IMR-90 (cell line): Measurements from ENCODE around the gene SPRED2. TPM values are rescaled to one million over a fixed set of nuclear protein-coding genes. Genes with fewer than 3 reads are reported as not detected.

ENCODE experiments used
- ATAC-seq: fragments of 200-7000 bp; cut with Tn5 transposase; 2 replicates; pipeline ENCODE4 v1.9.1; 2020; ENCODE audit warnings: low read depth, mild to moderate bottlenecking, moderate library complexity
- BruUV-seq: library from RNA; stranded (reverse); fragments of 400-500 nt; replicated peaks from 2 replicates; lab custom pipeline; 2021; lab: Mats Ljungman, UMichigan
- CTCF ChIA-PET: fragments of 300-600 bp; formaldehyde crosslinking; extraction: SDS; loops from one replicate; lab custom pipeline; 2021; ENCODE audit warnings: antibody characterized with exemption; lab: Yijun Ruan, JAX
- POLR2A ChIA-PET: fragments of 300-600 bp; sonication (Branson Sonifier 250); formaldehyde crosslinking; loops from one replicate; lab custom pipeline; 2022; ENCODE audit warnings: antibody characterized with exemption; ENCODE audit not compliant: unreplicated experiment; lab: Charles Lee
- DNase-seq: peaks from one replicate; pipeline ENCODE4 v3.0.0; 2013
- H2AFZ ChIP-seq: replicated peaks from 2 replicates; pipeline ENCODE3; 2013; ENCODE audit warnings: low read length, mild to moderate bottlenecking; ENCODE audit not compliant: poor library complexity
- H2AK5ac ChIP-seq: 2 replicates; pipeline ENCODE4 v1.6.1; 2013; ENCODE audit warnings: low read depth, low read length, inconsistent platforms
- H2AK9ac ChIP-seq: replicated peaks from 2 replicates; pipeline ENCODE3; 2013; ENCODE audit warnings: mild to moderate bottlenecking, low read depth, low read length, moderate library complexity; ENCODE audit not compliant: poor library complexity
- H2BK120ac ChIP-seq: 2 replicates; pipeline ENCODE4 v1.6.1; 2013; ENCODE audit warnings: low read depth, low read length, inconsistent platforms
- H2BK15ac ChIP-seq: 3 replicates; pipeline ENCODE4 v1.6.1; 2013; ENCODE audit warnings: low read depth, low read length, inconsistent platforms
- H2BK20ac ChIP-seq: 2 replicates; pipeline ENCODE4 v1.6.1; 2013; ENCODE audit warnings: low read depth, mild to moderate bottlenecking, inconsistent platforms, low read length, moderate library complexity
- H2BK5ac ChIP-seq: 2 replicates; pipeline ENCODE4 v1.6.1; 2013; ENCODE audit warnings: mild to moderate bottlenecking, low read depth, low read length, inconsistent platforms; ENCODE audit not compliant: poor library complexity, severe bottlenecking
- H3K14ac ChIP-seq: replicated peaks from 2 replicates; pipeline ENCODE4 v1.6.1; 2013; ENCODE audit warnings: low read depth, low read length, inconsistent platforms
- H3K18ac ChIP-seq: 2 replicates; pipeline ENCODE4 v1.6.1; 2013; ENCODE audit warnings: low read depth, low read length, control low read depth
- H3K23ac ChIP-seq: 2 replicates; pipeline ENCODE4 v1.6.1; 2013; ENCODE audit warnings: low read depth, low read length, inconsistent platforms
- H3K27ac ChIP-seq: 2 replicates; pipeline ENCODE4 v1.5.1; 2013; ENCODE audit warnings: mild to moderate bottlenecking, control low read depth, low read length; ENCODE audit not compliant: insufficient read depth
- H3K27me3 ChIP-seq: 2 replicates; pipeline ENCODE4 v1.6.1; 2013; ENCODE audit warnings: low read length; ENCODE audit not compliant: control insufficient read depth, insufficient read depth
- H3K36me3 ChIP-seq: 2 replicates; pipeline ENCODE4 v1.6.1; 2013; ENCODE audit warnings: low read length, mixed read lengths; ENCODE audit not compliant: control insufficient read depth, insufficient read depth
- H3K4ac ChIP-seq: 2 replicates; pipeline ENCODE4 v1.6.1; 2013; ENCODE audit warnings: low read depth, low read length, inconsistent platforms
- H3K4me1 ChIP-seq: 2 replicates; pipeline ENCODE4 v1.6.1; 2013; ENCODE audit warnings: low read length, mixed read lengths; ENCODE audit not compliant: control insufficient read depth, insufficient read depth
- H3K4me2 ChIP-seq: 2 replicates; pipeline ENCODE4 v1.6.1; 2013; ENCODE audit warnings: low read depth, mild to moderate bottlenecking, control low read depth, low read length, moderate library complexity
- H3K4me3 ChIP-seq: 2 replicates; pipeline ENCODE4 v1.5.1; 2013; ENCODE audit warnings: low read depth, mild to moderate bottlenecking, control low read depth, low read length, moderate library complexity; ENCODE audit not compliant: insufficient read depth
- H3K56ac ChIP-seq: 2 replicates; pipeline ENCODE4 v1.6.1; 2013; ENCODE audit warnings: low read length, inconsistent platforms; ENCODE audit not compliant: insufficient read depth; ENCODE audit errors: extremely low read depth
- H3K79me1 ChIP-seq, 2 experiments: 2 replicates each; pipeline ENCODE4 v1.6.1; 2013; ENCODE audit warnings: low read length in 2 of 2, inconsistent platforms in 1 of 2, low read depth in 1 of 2
- H3K9ac ChIP-seq: 2 replicates; pipeline ENCODE4 v1.6.1; 2013; ENCODE audit warnings: low read depth, low read length, control low read depth
- H3K9me1 ChIP-seq: 2 replicates; pipeline ENCODE4 v1.6.1; 2013; ENCODE audit warnings: low read length, inconsistent platforms; ENCODE audit not compliant: insufficient read depth
- H3K9me3 ChIP-seq: 2 replicates; pipeline ENCODE4 v1.6.1; 2013; ENCODE audit warnings: low read length; ENCODE audit not compliant: control insufficient read depth, insufficient read depth
- H4K20me1 ChIP-seq: 2 replicates; pipeline ENCODE4 v1.6.1; 2013; ENCODE audit warnings: low read length, inconsistent platforms; ENCODE audit not compliant: insufficient read depth
- H4K5ac ChIP-seq: 2 replicates; pipeline ENCODE4 v1.6.1; 2013; ENCODE audit warnings: mild to moderate bottlenecking, low read depth, low read length, control low read depth
- H4K8ac ChIP-seq, 2 experiments: 2 replicates each; pipeline ENCODE4 v1.6.1; 2013; ENCODE audit warnings: low read depth in 2 of 2, low read length in 2 of 2, control low read depth in 1 of 2, inconsistent platforms in 1 of 2
- H4K91ac ChIP-seq: 2 replicates; pipeline ENCODE4 v1.6.1; 2013; ENCODE audit warnings: low read depth, low read length, inconsistent platforms; ENCODE audit not compliant: insufficient read depth
- BHLHE40 ChIP-seq: fragments of 150-350 bp; IDR thresholded peaks from 2 replicates; pipeline ENCODE4 v1.6.1; 2016; ENCODE audit warnings: mild to moderate bottlenecking, low read depth, low read length
- CTCF ChIP-seq: conservative IDR thresholded peaks from 2 replicates; pipeline ENCODE4 v1.5.1; 2012; ENCODE audit warnings: mild to moderate bottlenecking, low read depth, low read length, improper control_type of control experiment
- FOS ChIP-seq: fragments of 150-350 bp; IDR thresholded peaks from 2 replicates; pipeline ENCODE4 v1.6.1; 2016; ENCODE audit warnings: low read depth, low read length
- MAZ ChIP-seq: IDR thresholded peaks from 2 replicates; pipeline ENCODE4 v1.6.1; 2012; ENCODE audit warnings: low read depth, mild to moderate bottlenecking, low read length, improper control_type of control experiment, moderate library complexity, borderline replicate concordance
- RAD21 ChIP-seq: IDR thresholded peaks from 2 replicates; pipeline ENCODE4 v1.6.1; 2012; ENCODE audit warnings: low read length, improper control_type of control experiment
- SMC3 ChIP-seq: fragments of 150-350 bp; IDR thresholded peaks from 2 replicates; pipeline ENCODE4 v1.6.1; 2016; ENCODE audit warnings: low read depth, mild to moderate bottlenecking, antibody characterized with exemption, low read length, moderate library complexity
- WGBS, 2 experiments: methylation state at CpG; one replicate each; pipeline versions ENCODE4 v1.1.5 to v1.1.7; 2013; ENCODE audit warnings: missing lambda C conversion rate in 2 of 2; ENCODE audit not compliant: insufficient read length in 1 of 2; ENCODE audit errors: extremely low coverage in 2 of 2; 5-methylcytosine and 5-hydroxymethylcytosine counted together
- dilution Hi-C: fragments of 300-500 bp; cut with HindIII; formaldehyde crosslinking; loops from one replicate; pipeline ENCODE4 v1.14.3; 2018; ENCODE audit warnings: low sequenced_read_pairs; ENCODE audit not compliant: unreplicated experiment
- in situ Hi-C: fragments of 300-500 bp; cut with MboI; formaldehyde crosslinking; loops from 3 replicates; pipeline ENCODE4 v1.14.3; 2019; ENCODE audit warnings: low sequenced_read_pairs, inconsistent platforms, mixed read lengths
- intact Hi-C: fragments of 100-400 bp; cut with micrococcal nuclease; formaldehyde crosslinking; loops from 2 replicates; pipeline ENCODE4 v1.10.0; 2022
- polyA plus RNA-seq, 3 experiments: library from polyadenylated mRNA; depleted of rRNA; stranded (reverse); fragments of >200 nt; gene quantifications; 2 replicates each; pipeline ENCODE4 v1.2.3, GENCODE V29; 2012; ENCODE audit warnings: low replicate concordance in 1 of 3
- total RNA-seq: library from RNA; depleted of rRNA; stranded (reverse); fragments of >200 nt; gene quantifications from 2 replicates; pipeline ENCODE4 v1.2.3, GENCODE V29; 2012

Gene SPRED2
- total and polyA plus RNA-seq, 2 of the 4 experiments (the other 2 are of a cell fraction): 4.8 to 18.7 TPM

- TF ChIP-seq RAD21 (no peak), FOS (no peak), BHLHE40 (no peak), MAZ (no peak), SMC3 (no peak), CTCF (no peak)
- Histone ChIP-seq H3K79me1 (peaks cover 27 to 79% of the 10 kb centered on the region in 2 experiments), H3K4ac (no peak overlapping the region), H3K9ac (no peak overlapping the region), H2BK5ac (no peak overlapping the region), H3K9me1 (peaks cover 6% of the 10 kb centered on the region; the same call in 1 of the 2 replicates), H3K27ac (no peak overlapping the region), H3K23ac (no peak overlapping the region), H4K5ac (no peak overlapping the region), H3K4me2 (no peak overlapping the region), H2BK20ac (no peak overlapping the region), H3K56ac (no peak overlapping the region), H3K27me3 (no peaks in the 10 kb centered on the region), H3K18ac (no peak overlapping the region), H2AK5ac (no peak overlapping the region), H2AK9ac (no peak overlapping the region), H3K14ac (no peak overlapping the region), H4K8ac (no peak overlapping the region), H2BK15ac (no peak overlapping the region), H4K91ac (no peak overlapping the region), H3K4me1 (peaks cover 19% of the 10 kb centered on the region), H4K20me1 (peaks cover 38% of the 10 kb centered on the region; the same call in 1 of the 2 replicates), H2AFZ (no peak overlapping the region), H3K36me3 (no peaks in the 10 kb centered on the region), H3K4me3 (no peak overlapping the region), H2BK120ac (no peak overlapping the region), H3K9me3 (no peaks in the 10 kb centered on the region)
- POLR2A ChIA-PET: no interaction called here
- no CpG with 5 or more reads among the region's 1 CpG for WGBS, 2 experiments
- CTCF ChIA-PET: no interaction called here
- ATAC-seq (no peak), DNase-seq (no peak)
- in situ Hi-C loops (no loop called here), dilution Hi-C loops (no loop called here), intact Hi-C loops (loop anchor here (5.0 kb wide), 2 partner anchors 64 to 86 kb away; partner anchors contain the start of gene SPRED2)
- BruUV-seq: no TSS peak
These were observed 63.9 kb downstream of the SPRED2 start for GRCh38 chr2:65368468-65368867.
